H1 (cell line): Measurements from ENCODE around the gene EAPP.

Experiments used
- CREB1 ChIP-seq: IDR thresholded peaks from 2 replicates; pipeline ENCODE4 v1.6.1; 2012; ENCODE audit warnings: inconsistent platforms
- HDAC2 ChIP-seq, 2 experiments: fragments of 300-600 bp in 1 of 2; sonication (generic) in 1 of 2; IDR thresholded peaks; 2 replicates each; pipeline ENCODE4 v1.6.1; 2011 to 2012; ENCODE audit warnings: low read depth in 2 of 2, low read length in 2 of 2, mild to moderate bottlenecking in 2 of 2, moderate library complexity in 2 of 2, borderline replicate concordance in 1 of 2, inconsistent platforms in 1 of 2
- HDAC6 ChIP-seq: IDR thresholded peaks from one replicate; pipeline ENCODE4 v1.7.1; 2012; ENCODE audit warnings: low read depth, mild to moderate bottlenecking, inconsistent platforms, low read length, moderate library complexity
- JUN ChIP-seq: IDR thresholded peaks from 2 replicates; pipeline ENCODE4 v1.6.1; 2011; ENCODE audit warnings: low read depth, mild to moderate bottlenecking, improper control_type of control experiment, low read length
- PHF8 ChIP-seq: fragments of 200-600 bp; sonication (generic); conservative IDR thresholded peaks from 2 replicates; pipeline ENCODE4 v1.7.1; 2012; ENCODE audit warnings: low read depth, mild to moderate bottlenecking, inconsistent platforms, low read length, moderate library complexity
- RAD21 ChIP-seq, 2 experiments: IDR thresholded peaks in 1 of 2; conservative IDR thresholded peaks in 1 of 2; 2 replicates each; pipeline ENCODE4 v1.6.1; 2011; ENCODE audit warnings: low read depth in 2 of 2, low read length in 2 of 2, improper control_type of control experiment in 1 of 2, inconsistent platforms in 1 of 2, mild to moderate bottlenecking in 1 of 2, moderate library complexity in 1 of 2
- TAF1 ChIP-seq: IDR thresholded peaks from 2 replicates; pipeline ENCODE4 v1.6.1; 2011; ENCODE audit warnings: mild to moderate bottlenecking, low read depth, low read length
- TF ChIP-seq, protein P1 (sequence below), 3 experiments: IDR thresholded peaks; 1 replicate in 2 of 3; 2 replicates in 1 of 3; pipeline versions ENCODE4 v1.5.1 to v1.6.1; 2011; ENCODE audit warnings: low read length in 3 of 3, mild to moderate bottlenecking in 3 of 3, inconsistent platforms in 2 of 3, low read depth in 1 of 3, moderate library complexity in 1 of 3; ENCODE audit not compliant: insufficient read depth in 1 of 3; ENCODE audit errors: control extremely low read depth in 1 of 3
- TF ChIP-seq, protein P2 (sequence below): IDR thresholded peaks from 2 replicates; pipeline ENCODE4 v1.6.1; 2012; ENCODE audit warnings: inconsistent platforms

DNA sequence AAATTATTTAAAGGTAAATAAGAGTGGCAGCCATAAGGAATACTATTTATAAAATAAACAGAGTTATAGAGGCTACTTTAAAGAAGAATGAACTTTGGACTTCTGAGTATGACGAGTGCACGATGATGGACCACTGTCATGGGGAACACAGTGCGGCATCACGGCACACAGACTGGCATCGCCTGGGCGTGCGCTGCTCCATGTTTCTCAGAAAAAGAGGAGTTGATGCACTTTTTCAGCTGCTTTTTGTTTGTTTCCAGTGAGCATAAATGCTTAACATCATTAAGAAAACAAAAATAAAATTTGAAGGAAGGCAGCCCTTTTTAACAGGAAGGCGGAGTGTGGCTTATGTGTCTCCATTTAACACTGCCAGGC is 23.3 kb upstream of the EAPP start:
- no peak for TF ChIP-seq JUN
- TF ChIP-seq HDAC6: no peak
- no peak for TF ChIP-seq CREB1
- TF ChIP-seq, protein P1, sequence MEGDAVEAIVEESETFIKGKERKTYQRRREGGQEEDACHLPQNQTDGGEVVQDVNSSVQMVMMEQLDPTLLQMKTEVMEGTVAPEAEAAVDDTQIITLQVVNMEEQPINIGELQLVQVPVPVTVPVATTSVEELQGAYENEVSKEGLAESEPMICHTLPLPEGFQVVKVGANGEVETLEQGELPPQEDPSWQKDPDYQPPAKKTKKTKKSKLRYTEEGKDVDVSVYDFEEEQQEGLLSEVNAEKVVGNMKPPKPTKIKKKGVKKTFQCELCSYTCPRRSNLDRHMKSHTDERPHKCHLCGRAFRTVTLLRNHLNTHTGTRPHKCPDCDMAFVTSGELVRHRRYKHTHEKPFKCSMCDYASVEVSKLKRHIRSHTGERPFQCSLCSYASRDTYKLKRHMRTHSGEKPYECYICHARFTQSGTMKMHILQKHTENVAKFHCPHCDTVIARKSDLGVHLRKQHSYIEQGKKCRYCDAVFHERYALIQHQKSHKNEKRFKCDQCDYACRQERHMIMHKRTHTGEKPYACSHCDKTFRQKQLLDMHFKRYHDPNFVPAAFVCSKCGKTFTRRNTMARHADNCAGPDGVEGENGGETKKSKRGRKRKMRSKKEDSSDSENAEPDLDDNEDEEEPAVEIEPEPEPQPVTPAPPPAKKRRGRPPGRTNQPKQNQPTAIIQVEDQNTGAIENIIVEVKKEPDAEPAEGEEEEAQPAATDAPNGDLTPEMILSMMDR (IDR thresholded peaks at IDR 0.05; ENCODE audit: control extremely low read depth in 1 of 3, insufficient read depth in 1 of 3, low read depth in 1 of 3, low read length in 3 of 3): no peak
- TF ChIP-seq HDAC2 (IDR thresholded peaks at IDR 0.05; ENCODE audit: borderline replicate concordance in 1 of 2, low read depth in 2 of 2, low read length in 2 of 2): no peak
- TF ChIP-seq TAF1: no peak
- TF ChIP-seq RAD21 (IDR thresholded peaks at IDR 0.05 in 1 of 2, conservative IDR thresholded peaks at IDR 0.05 in 1 of 2; ENCODE audit: low read depth in 2 of 2, low read length in 2 of 2): no peak
- no peak for TF ChIP-seq PHF8
- TF ChIP-seq, protein P2, sequence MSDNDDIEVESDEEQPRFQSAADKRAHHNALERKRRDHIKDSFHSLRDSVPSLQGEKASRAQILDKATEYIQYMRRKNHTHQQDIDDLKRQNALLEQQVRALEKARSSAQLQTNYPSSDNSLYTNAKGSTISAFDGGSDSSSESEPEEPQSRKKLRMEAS: no peak
